Transverse colon (tissue), 4 donors: ENCODE data around the gene FAM118B. TPM values are rescaled to one million over a fixed set of nuclear protein-coding genes. Genes with fewer than 3 reads are reported as not detected.

Experiments
- DNase-seq: peaks from one replicate; pipeline ENCODE4 v3.0.0-alpha.2; 2019
- H3K27ac ChIP-seq, 4 donors: fragments of 200-600 bp; sonication (generic); 2 replicates each; pipeline ENCODE4 v1.5.1; 2016 to 2018; ENCODE audit warnings: inconsistent platforms in 4 of 4
- H3K27me3 ChIP-seq: fragments of 200-600 bp; sonication (generic); 2 replicates; pipeline ENCODE4 v1.5.1; 2017; ENCODE audit warnings: inconsistent platforms
- H3K36me3 ChIP-seq, 4 donors: fragments of 200-600 bp; sonication (generic); 2 replicates each; pipeline ENCODE4 v1.5.1; 2017 to 2019; ENCODE audit warnings: inconsistent platforms in 4 of 4
- H3K4me1 ChIP-seq, 4 donors: fragments of 200-600 bp; sonication (generic); 2 replicates each; pipeline ENCODE4 v1.5.1; 2017 to 2020; ENCODE audit warnings: inconsistent platforms in 4 of 4
- H3K4me3 ChIP-seq, 4 donors: fragments of 200-600 bp; sonication (generic); 1 replicate in 1 of 4; 2 replicates in 3 of 4; pipeline versions ENCODE4 v1.5.1 to v1.6.1; 2017 to 2019; ENCODE audit warnings: inconsistent platforms in 4 of 4
- H3K9me3 ChIP-seq, 2 donors: fragments of 200-600 bp; sonication (generic); 2 replicates each; pipeline ENCODE4 v1.5.1; 2017 to 2019; ENCODE audit warnings: inconsistent platforms in 2 of 2
- CTCF ChIP-seq, 5 experiments: fragments of 200-600 bp in 3 of 5; fragments of 450-650 bp in 2 of 5; sonication (generic) in 3 of 5; IDR thresholded peaks; 1 replicate in 2 of 5; 2 replicates in 3 of 5; pipeline ENCODE4 v1.5.1; 2016 to 2017; ENCODE audit warnings: antibody characterized with exemption in 5 of 5, inconsistent platforms in 3 of 5, mild to moderate bottlenecking in 2 of 5, moderate library complexity in 1 of 5
- EP300 ChIP-seq: sonication (generic); formaldehyde crosslinking; IDR thresholded peaks from one replicate; pipeline ENCODE4 v1.6.1; 2017; ENCODE audit warnings: antibody characterized with exemption, low read depth
- POLR2A ChIP-seq: fragments of 450-650 bp; IDR thresholded peaks from one replicate; pipeline ENCODE4 v1.6.1; 2016; ENCODE audit warnings: antibody characterized with exemption, mild to moderate bottlenecking, moderate library complexity
- POLR2AphosphoS5 ChIP-seq, 3 donors: sonication (generic); formaldehyde crosslinking; IDR thresholded peaks; one replicate each; pipeline ENCODE4 v1.6.1; 2016; ENCODE audit warnings: antibody characterized with exemption in 3 of 3
- WGBS, 2 donors: methylation state at CpG; one replicate each; pipeline ENCODE4 v1.1.5; 2018; ENCODE audit warnings: low coverage in 1 of 2; 5-methylcytosine and 5-hydroxymethylcytosine counted together
- in situ Hi-C, 4 donors: fragments of 200-750 bp; cut with MboI; loops; one replicate each; pipeline versions ENCODE4 v1.15.0 to v1.15.1; 2017; ENCODE audit warnings: low sequenced_read_pairs in 3 of 4, low pct_ligation_motif_present in 1 of 4, low pct_unique_long_range_greater_than_20kb in 1 of 4
- intact Hi-C: fragments of 100-400 bp; cut with DNase I; formaldehyde crosslinking; loops from one replicate; pipeline ENCODE4 v1.15.1; 2023; ENCODE audit warnings: low total_unique reads
- total RNA-seq, 4 donors: library from RNA; depleted of rRNA; stranded (reverse); fragments of >200 nt; gene quantifications; one replicate each; pipeline ENCODE4 v1.1.0, GENCODE V29; 2016

FAM118B gene
- total RNA-seq, 4 donors from 2014 or later: 13.7 to 54.5 (median 47.3) TPM

- H3K9me3 ChIP-seq: no peaks in the 10 kb centered on the region
- intact Hi-C loops (no loop called here), in situ Hi-C loops (no loop called here)
- peaks cover 0 to 32% (median 15%) of the 10 kb centered on the region in 4 donors for H3K36me3 ChIP-seq
- H3K27me3 ChIP-seq: no peaks in the 10 kb centered on the region
- no peak overlapping the region for H3K4me3 ChIP-seq
- TF ChIP-seq CTCF (IDR thresholded peaks at IDR 0.05) (no peak), POLR2A (no peak)
- no peak overlapping the region for H3K27ac ChIP-seq
- 94 to 95% methylated on average over 2 of the region's 2 CpGs for WGBS, 2 donors
- DNase-seq: no peak
- H3K4me1 ChIP-seq: no peaks in the 10 kb centered on the region
These were observed 46.2 kb downstream of the FAM118B start for GRCh38 chr11:126257764-126258163.

GRCh38 chr11:126262216-126262615 is 50.6 kb downstream of the FAM118B start:
- intact Hi-C loops (no loop called here), in situ Hi-C loops (no loop called here)
- Histone ChIP-seq H3K36me3 (peaks cover 0 to 57% (median 22%) of the 10 kb centered on the region in 4 donors), H3K4me1 (peaks cover 0 to 5% (median under 1%) of the 10 kb centered on the region in 4 donors), H3K27ac (no peak overlapping the region), H3K9me3 (no peaks in the 10 kb centered on the region), H3K4me3 (no peak overlapping the region), H3K27me3 (no peaks in the 10 kb centered on the region)
- TF ChIP-seq POLR2AphosphoS5 (IDR thresholded peaks at IDR 0.05) (no peak), EP300 (no peak)
- whole genome bisulfite sequencing, 2 donors: 96% methylated on average over 6 of the region's 6 CpGs; no CpG with 5 or more reads in 1 of the 2 donors
- no peak for DNase-seq

GRCh38 chr11:126263489-126263888 is 51.9 kb downstream of the FAM118B start:
- H3K27me3 ChIP-seq: no peaks in the 10 kb centered on the region
- 92 to 100% methylated on average over 1 to 6 of the region's 6 CpGs for WGBS, 2 donors
- no peaks in the 10 kb centered on the region for H3K9me3 ChIP-seq
- H3K36me3 ChIP-seq: peaks cover 0 to 56% (median 23%) of the 10 kb centered on the region in 4 donors
- no peak for DNase-seq
- TF ChIP-seq CTCF (IDR thresholded peaks at IDR 0.05) (no peak), EP300 (no peak), POLR2AphosphoS5 (IDR thresholded peaks at IDR 0.05) (no peak), POLR2A (no peak)
- H3K27ac ChIP-seq: no peak overlapping the region
- peaks cover 6 to 14% (median 7%) of the 10 kb centered on the region in 4 donors for H3K4me1 ChIP-seq
- intact Hi-C loops: no loop called here
- no peak overlapping the region for H3K4me3 ChIP-seq
- in situ Hi-C loops: no loop called here

- intact Hi-C loops (no loop called here), in situ Hi-C loops (no loop called here)
- WGBS, 2 donors: 81 to 86% methylated on average over 4 to 8 of the region's 8 CpGs
- no peak for TF ChIP-seq POLR2A
- TF ChIP-seq EP300: no peak
- peak in 1 of 5 experiments; percentile 39 for TF ChIP-seq CTCF (IDR thresholded peaks at IDR 0.05)
- Histone ChIP-seq H3K4me1 (peaks cover 9 to 21% (median 15%) of the 10 kb centered on the region in 4 donors), H3K4me3 (no peak overlapping the region), H3K27ac (no peak overlapping the region), H3K36me3 (peaks cover 0 to 56% (median 23%) of the 10 kb centered on the region in 4 donors), H3K9me3 (no peaks in the 10 kb centered on the region), H3K27me3 (no peaks in the 10 kb centered on the region)
- no peak for DNase-seq
These were observed 54.2 kb downstream of the FAM118B start for GRCh38 chr11:126265811-126266210.

GRCh38 chr11:126267650-126268049 is 56.1 kb downstream of the FAM118B start:
- 61 to 90% methylated on average over 3 to 6 of the region's 6 CpGs for WGBS, 2 donors
- Histone ChIP-seq H3K4me1 (peaks cover 9 to 21% (median 15%) of the 10 kb centered on the region in 4 donors), H3K27ac (peak overlapping the region; percentile 88 to 98 (median 92)), H3K36me3 (peaks cover 0 to 41% (median 18%) of the 10 kb centered on the region in 4 donors), H3K27me3 (no peaks in the 10 kb centered on the region), H3K9me3 (no peaks in the 10 kb centered on the region), H3K4me3 (peak overlapping the region; percentile 68 to 95 (median 82))
- intact Hi-C loops: no loop called here
- in situ Hi-C loops: no loop called here
- TF ChIP-seq CTCF (IDR thresholded peaks at IDR 0.05) (no peak), EP300 (no peak), POLR2AphosphoS5 (IDR thresholded peaks at IDR 0.05) (no peak), POLR2A (no peak)
- no peak for DNase-seq
